Sigmoid colon (tissue), 4 donors: ENCODE results near the gene SMARCA2.

Experiments used
- EP300 ChIP-seq, 4 donors: sonication (generic); formaldehyde crosslinking; IDR thresholded peaks; one replicate each; pipeline ENCODE4 v1.6.1; 2017; ENCODE audit warnings: antibody characterized with exemption in 4 of 4
- POLR2A ChIP-seq, 2 donors: fragments of 450-650 bp; IDR thresholded peaks; one replicate each; pipeline ENCODE4 v1.6.1; 2016; ENCODE audit warnings: antibody characterized with exemption in 2 of 2, mild to moderate bottlenecking in 2 of 2, moderate library complexity in 2 of 2
- POLR2AphosphoS5 ChIP-seq, 4 donors: sonication (generic); formaldehyde crosslinking; IDR thresholded peaks; one replicate each; pipeline ENCODE4 v1.6.1; 2017; ENCODE audit warnings: antibody characterized with exemption in 4 of 4
- TF ChIP-seq, protein P1 (sequence below), 4 experiments: fragments of 450-650 bp in 3 of 4; fragments of 200-600 bp in 1 of 4; IDR thresholded peaks; one replicate each; pipeline ENCODE4 v1.5.1; 2016 to 2019; ENCODE audit warnings: antibody characterized with exemption in 4 of 4, mild to moderate bottlenecking in 3 of 4, moderate library complexity in 2 of 4

DNA sequence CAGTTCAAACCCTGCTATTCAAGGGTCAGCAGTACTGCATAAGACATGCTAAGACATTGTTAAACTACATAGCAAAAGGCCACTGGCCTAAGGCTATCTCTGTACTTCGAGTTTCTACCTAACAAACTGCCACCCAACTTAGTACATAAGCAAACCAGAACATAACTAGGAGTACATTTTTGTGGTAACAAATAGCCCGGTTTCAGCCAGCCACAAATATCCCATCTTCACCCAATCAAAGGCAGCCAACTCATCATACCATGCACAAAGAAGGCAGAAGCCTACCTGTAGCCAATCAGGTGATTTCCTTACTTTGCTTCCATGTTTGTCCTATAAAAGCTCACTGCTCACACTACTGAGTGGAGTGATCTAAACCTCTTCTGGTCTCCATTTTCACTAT is 201.4 kb downstream of the SMARCA2 start:
- TF ChIP-seq, protein P1, sequence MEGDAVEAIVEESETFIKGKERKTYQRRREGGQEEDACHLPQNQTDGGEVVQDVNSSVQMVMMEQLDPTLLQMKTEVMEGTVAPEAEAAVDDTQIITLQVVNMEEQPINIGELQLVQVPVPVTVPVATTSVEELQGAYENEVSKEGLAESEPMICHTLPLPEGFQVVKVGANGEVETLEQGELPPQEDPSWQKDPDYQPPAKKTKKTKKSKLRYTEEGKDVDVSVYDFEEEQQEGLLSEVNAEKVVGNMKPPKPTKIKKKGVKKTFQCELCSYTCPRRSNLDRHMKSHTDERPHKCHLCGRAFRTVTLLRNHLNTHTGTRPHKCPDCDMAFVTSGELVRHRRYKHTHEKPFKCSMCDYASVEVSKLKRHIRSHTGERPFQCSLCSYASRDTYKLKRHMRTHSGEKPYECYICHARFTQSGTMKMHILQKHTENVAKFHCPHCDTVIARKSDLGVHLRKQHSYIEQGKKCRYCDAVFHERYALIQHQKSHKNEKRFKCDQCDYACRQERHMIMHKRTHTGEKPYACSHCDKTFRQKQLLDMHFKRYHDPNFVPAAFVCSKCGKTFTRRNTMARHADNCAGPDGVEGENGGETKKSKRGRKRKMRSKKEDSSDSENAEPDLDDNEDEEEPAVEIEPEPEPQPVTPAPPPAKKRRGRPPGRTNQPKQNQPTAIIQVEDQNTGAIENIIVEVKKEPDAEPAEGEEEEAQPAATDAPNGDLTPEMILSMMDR (IDR thresholded peaks at IDR 0.05) = no peak
- TF ChIP-seq EP300 (IDR thresholded peaks at IDR 0.05) (no peak), POLR2A (IDR thresholded peaks at IDR 0.05) (no peak), POLR2AphosphoS5 (IDR thresholded peaks at IDR 0.05) (no peak)
